WTC11 (cell line): Measurements from ENCODE around the gene CDKN2AIP. TPM values are rescaled to one million over a fixed set of nuclear protein-coding genes. Genes with fewer than 3 reads are reported as not detected.

Experiments used
- ATAC-seq: fragments of 200-7000 bp; cut with Tn5 transposase; 2 replicates; pipeline ENCODE4 v1.10.0; 2021; ENCODE audit warnings: mild to moderate bottlenecking, moderate library complexity
- CTCF ChIA-PET: fragments of 300-600 bp; sonication (Branson Sonifier 250); formaldehyde crosslinking; loops from one replicate; lab custom pipeline; 2021; ENCODE audit warnings: antibody characterized with exemption; lab: Charles Lee
- POLR2A ChIA-PET: fragments of 350-600 bp; sonication (Branson Sonifier 250); formaldehyde crosslinking; loops from one replicate; lab custom pipeline; 2021; ENCODE audit warnings: antibody characterized with exemption; lab: Charles Lee
- DNase-seq: peaks from one replicate; pipeline ENCODE4 v3.0.0; 2021; ENCODE audit warnings: low spot score
- H3K27ac Mint-ChIP-seq: 2 replicates; pipeline ENCODE4 v1.8.0; 2021; ENCODE audit warnings: mixed read lengths
- H3K27me3 Mint-ChIP-seq: 2 replicates; pipeline ENCODE4 v1.8.0; 2021; ENCODE audit warnings: low read depth, mild to moderate bottlenecking, moderate library complexity, mixed read lengths
- H3K36me3 Mint-ChIP-seq: 2 replicates; pipeline ENCODE4 v1.8.0; 2021; ENCODE audit warnings: mixed read lengths
- H3K4me1 Mint-ChIP-seq: 2 replicates; pipeline ENCODE4 v1.8.0; 2022; ENCODE audit warnings: mixed read lengths
- H3K4me3 Mint-ChIP-seq: 2 replicates; pipeline ENCODE4 v1.8.0; 2021; ENCODE audit warnings: mild to moderate bottlenecking, moderate library complexity, mixed read lengths
- H3K9me3 Mint-ChIP-seq: 2 replicates; pipeline ENCODE4 v1.8.0; 2021; ENCODE audit warnings: mixed read lengths
- ATF3 ChIP-seq: sonication (generic); formaldehyde crosslinking; conservative IDR thresholded peaks from 2 replicates; pipeline ENCODE4 v1.8.1; 2022; ENCODE audit warnings: mild to moderate bottlenecking, missing genetic modification reagents
- CREB1 ChIP-seq: sonication (generic); formaldehyde crosslinking; IDR thresholded peaks from 2 replicates; pipeline ENCODE4 v1.8.0; 2023; ENCODE audit warnings: mild to moderate bottlenecking, missing genetic modification reagents
- E2F1 ChIP-seq: sonication (generic); formaldehyde crosslinking; IDR thresholded peaks from 2 replicates; pipeline ENCODE4 v1.8.0; 2022; ENCODE audit warnings: mild to moderate bottlenecking, missing genetic modification reagents
- FOXP1 ChIP-seq: sonication (generic); formaldehyde crosslinking; IDR thresholded peaks from 2 replicates; pipeline ENCODE4 v1.8.0; 2022; ENCODE audit warnings: missing genetic modification reagents, mild to moderate bottlenecking, moderate library complexity, borderline replicate concordance
- HMGA2 ChIP-seq: fragments of 250-450 bp; sonication (Bioruptor Pico); IDR thresholded peaks from 2 replicates; pipeline ENCODE4 v1.4.0; 2021; ENCODE audit warnings: mild to moderate bottlenecking, moderate library complexity
- IRF1 ChIP-seq: sonication (generic); formaldehyde crosslinking; IDR thresholded peaks from 2 replicates; pipeline ENCODE4 v1.8.0; 2023; ENCODE audit warnings: missing genetic modification reagents
- JAZF1 ChIP-seq: fragments of 250-450 bp; sonication (Bioruptor Pico); IDR thresholded peaks from 2 replicates; pipeline ENCODE4 v1.9.0; 2021; ENCODE audit warnings: moderate library complexity, mild to moderate bottlenecking, inconsistent platforms
- MAX ChIP-seq: sonication (generic); formaldehyde crosslinking; IDR thresholded peaks from 2 replicates; pipeline ENCODE4 v1.8.0; 2022; ENCODE audit warnings: mild to moderate bottlenecking, missing genetic modification reagents
- MXD4 ChIP-seq: fragments of 250-450 bp; sonication (Bioruptor Pico); IDR thresholded peaks from 2 replicates; pipeline ENCODE4 v1.8.0; 2021; ENCODE audit warnings: mild to moderate bottlenecking, moderate library complexity, borderline replicate concordance
- NR2C2 ChIP-seq: sonication (generic); formaldehyde crosslinking; IDR thresholded peaks from 2 replicates; pipeline ENCODE4 v1.8.0; 2022; ENCODE audit warnings: mild to moderate bottlenecking, missing genetic modification reagents
- SMAD3 ChIP-seq: sonication (generic); formaldehyde crosslinking; IDR thresholded peaks from 2 replicates; pipeline ENCODE4 v1.8.0; 2022; ENCODE audit warnings: missing genetic modification reagents, mild to moderate bottlenecking, borderline replicate concordance
- SP1 ChIP-seq: sonication (generic); formaldehyde crosslinking; conservative IDR thresholded peaks from 2 replicates; pipeline ENCODE4 v1.8.1; 2022; ENCODE audit warnings: missing genetic modification reagents
- TEAD4 ChIP-seq: sonication (generic); formaldehyde crosslinking; IDR thresholded peaks from 2 replicates; pipeline ENCODE4 v1.8.0; 2022; ENCODE audit warnings: mild to moderate bottlenecking, missing genetic modification reagents
- ZNF219 ChIP-seq: sonication (generic); formaldehyde crosslinking; IDR thresholded peaks from 2 replicates; pipeline ENCODE4 v1.8.0; 2023; ENCODE audit warnings: missing genetic modification reagents, mild to moderate bottlenecking, borderline replicate concordance
- ZNF263 ChIP-seq: sonication (generic); formaldehyde crosslinking; IDR thresholded peaks from 2 replicates; pipeline ENCODE4 v1.8.1; 2022; ENCODE audit warnings: low read depth, mild to moderate bottlenecking, moderate library complexity, missing genetic modification reagents
- ZNF396 ChIP-seq: fragments of 250-450 bp; sonication (Bioruptor Pico); IDR thresholded peaks from 2 replicates; pipeline ENCODE4 v1.8.0; 2021; ENCODE audit warnings: mild to moderate bottlenecking, moderate library complexity, borderline replicate concordance
- ZNF512 ChIP-seq: sonication (generic); formaldehyde crosslinking; IDR thresholded peaks from 2 replicates; pipeline ENCODE4 v1.8.1; 2022; ENCODE audit warnings: missing genetic modification reagents, borderline replicate concordance
- ZSCAN18 ChIP-seq: fragments of 250-450 bp; sonication (Bioruptor Pico); IDR thresholded peaks from 2 replicates; pipeline ENCODE4 v2.1.2; 2022; ENCODE audit warnings: mild to moderate bottlenecking, moderate library complexity
- total RNA-seq: library from RNA; stranded (reverse); gene quantifications from 3 replicates; pipeline ENCODE4 v1.2.3, GENCODE V29; 2021
- TF ChIP-seq, protein P1 (sequence below): fragments of 250-450 bp; sonication (Bioruptor Pico); IDR thresholded peaks from 2 replicates; pipeline ENCODE4 v1.9.0; 2021; ENCODE audit warnings: mild to moderate bottlenecking, borderline replicate concordance

Gene CDKN2AIP
- total RNA-seq, 1 experiment from 2014 or later: 13.7 TPM

- CTCF ChIA-PET: no interaction called here
- Mint-ChIP-seq H3K4me1 (peaks cover 16% of the 10 kb centered on the region), H3K27ac (no peak overlapping the region), H3K27me3 (no peaks in the 10 kb centered on the region), H3K4me3 (no peak overlapping the region), H3K36me3 (peaks cover 44% of the 10 kb centered on the region), H3K9me3 (no peaks in the 10 kb centered on the region)
- POLR2A ChIA-PET: no interaction called here
- TF ChIP-seq FOXP1 (CRISPR knock-in tag): no peak
- no peak for TF ChIP-seq HMGA2 (CRISPR knock-in tag)
- TF ChIP-seq CREB1: no peak
- no peak for TF ChIP-seq ZNF396 (CRISPR knock-in tag)
- TF ChIP-seq JAZF1: no peak
- no peak for TF ChIP-seq TEAD4
- TF ChIP-seq ZNF512: no peak
- no peak for TF ChIP-seq ZNF219 (CRISPR knock-in tag)
- no peak for TF ChIP-seq ZSCAN18 (CRISPR knock-in tag)
- TF ChIP-seq E2F1: no peak
- no peak for TF ChIP-seq IRF1
- no peak for TF ChIP-seq ATF3
- no peak for TF ChIP-seq MAX (CRISPR knock-in tag)
- TF ChIP-seq MXD4 (CRISPR knock-in tag): no peak
- TF ChIP-seq NR2C2 (CRISPR knock-in tag): no peak
- no peak for TF ChIP-seq SMAD3 (CRISPR knock-in tag)
- no peak for TF ChIP-seq ZNF263 (CRISPR knock-in tag)
- no peak for TF ChIP-seq SP1 (CRISPR knock-in tag)
- TF ChIP-seq, protein P1, sequence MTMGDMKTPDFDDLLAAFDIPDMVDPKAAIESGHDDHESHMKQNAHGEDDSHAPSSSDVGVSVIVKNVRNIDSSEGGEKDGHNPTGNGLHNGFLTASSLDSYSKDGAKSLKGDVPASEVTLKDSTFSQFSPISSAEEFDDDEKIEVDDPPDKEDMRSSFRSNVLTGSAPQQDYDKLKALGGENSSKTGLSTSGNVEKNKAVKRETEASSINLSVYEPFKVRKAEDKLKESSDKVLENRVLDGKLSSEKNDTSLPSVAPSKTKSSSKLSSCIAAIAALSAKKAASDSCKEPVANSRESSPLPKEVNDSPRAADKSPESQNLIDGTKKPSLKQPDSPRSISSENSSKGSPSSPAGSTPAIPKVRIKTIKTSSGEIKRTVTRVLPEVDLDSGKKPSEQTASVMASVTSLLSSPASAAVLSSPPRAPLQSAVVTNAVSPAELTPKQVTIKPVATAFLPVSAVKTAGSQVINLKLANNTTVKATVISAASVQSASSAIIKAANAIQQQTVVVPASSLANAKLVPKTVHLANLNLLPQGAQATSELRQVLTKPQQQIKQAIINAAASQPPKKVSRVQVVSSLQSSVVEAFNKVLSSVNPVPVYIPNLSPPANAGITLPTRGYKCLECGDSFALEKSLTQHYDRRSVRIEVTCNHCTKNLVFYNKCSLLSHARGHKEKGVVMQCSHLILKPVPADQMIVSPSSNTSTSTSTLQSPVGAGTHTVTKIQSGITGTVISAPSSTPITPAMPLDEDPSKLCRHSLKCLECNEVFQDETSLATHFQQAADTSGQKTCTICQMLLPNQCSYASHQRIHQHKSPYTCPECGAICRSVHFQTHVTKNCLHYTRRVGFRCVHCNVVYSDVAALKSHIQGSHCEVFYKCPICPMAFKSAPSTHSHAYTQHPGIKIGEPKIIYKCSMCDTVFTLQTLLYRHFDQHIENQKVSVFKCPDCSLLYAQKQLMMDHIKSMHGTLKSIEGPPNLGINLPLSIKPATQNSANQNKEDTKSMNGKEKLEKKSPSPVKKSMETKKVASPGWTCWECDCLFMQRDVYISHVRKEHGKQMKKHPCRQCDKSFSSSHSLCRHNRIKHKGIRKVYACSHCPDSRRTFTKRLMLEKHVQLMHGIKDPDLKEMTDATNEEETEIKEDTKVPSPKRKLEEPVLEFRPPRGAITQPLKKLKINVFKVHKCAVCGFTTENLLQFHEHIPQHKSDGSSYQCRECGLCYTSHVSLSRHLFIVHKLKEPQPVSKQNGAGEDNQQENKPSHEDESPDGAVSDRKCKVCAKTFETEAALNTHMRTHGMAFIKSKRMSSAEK (CRISPR knock-in tag): no peak
- no peak for ATAC-seq
- DNase-seq: no peak
Observed at GRCh38 chr4:183447646-183448045, 3.2 kb downstream of the CDKN2AIP start.
